Ishikawa (cell line): Measurements from ENCODE around the gene HOXB9.

ENCODE experiments used
- CEBPB ChIP-seq: IDR thresholded peaks from 2 replicates; pipeline ENCODE4 v1.6.1; 2012
- CREB1 ChIP-seq: IDR thresholded peaks from 2 replicates; pipeline ENCODE4 v1.6.1; 2012; ENCODE audit warnings: low read depth
- EGR1 ChIP-seq: IDR thresholded peaks from 2 replicates; pipeline ENCODE4 v1.6.1; 2012
- EP300 ChIP-seq: IDR thresholded peaks from 2 replicates; pipeline ENCODE4 v1.6.1; 2012; ENCODE audit warnings: borderline replicate concordance
- FOXM1 ChIP-seq: IDR thresholded peaks from 2 replicates; pipeline ENCODE4 v1.6.1; 2012; ENCODE audit warnings: low read depth, borderline replicate concordance
- MAX ChIP-seq: IDR thresholded peaks from 2 replicates; pipeline ENCODE4 v1.6.1; 2012
- NFIC ChIP-seq: IDR thresholded peaks from 2 replicates; pipeline ENCODE4 v1.6.1; 2012
- RAD21 ChIP-seq: IDR thresholded peaks from 2 replicates; pipeline ENCODE4 v1.6.1; 2012; ENCODE audit warnings: low read depth
- REST ChIP-seq: IDR thresholded peaks from 2 replicates; pipeline ENCODE4 v1.6.1; 2012; ENCODE audit warnings: low read depth, mild to moderate bottlenecking
- TAF1 ChIP-seq: IDR thresholded peaks from 2 replicates; pipeline ENCODE4 v1.6.1; 2012; ENCODE audit warnings: low read depth, mild to moderate bottlenecking
- TCF12 ChIP-seq: IDR thresholded peaks from 2 replicates; pipeline ENCODE4 v1.6.1; 2012; ENCODE audit warnings: low read depth
- TEAD4 ChIP-seq: IDR thresholded peaks from 2 replicates; pipeline ENCODE4 v1.6.1; 2012
- YY1 ChIP-seq: IDR thresholded peaks from 2 replicates; pipeline ENCODE4 v1.6.1; 2012; ENCODE audit warnings: low read depth
- ZBTB7A ChIP-seq: IDR thresholded peaks from 2 replicates; pipeline ENCODE4 v1.6.1; 2012; ENCODE audit warnings: low read depth

- TF ChIP-seq ZBTB7A (no peak), REST (no peak), CEBPB (no peak), EP300 (peak; percentile 29; the same call in 1 of the 2 replicates), TAF1 (peak; percentile 34; the same call in 1 of the 2 replicates), RAD21 (no peak), NFIC (no peak), TCF12 (peak; percentile 55), MAX (no peak), YY1 (no peak), EGR1 (no peak), TEAD4 (peak; percentile 28; the same call in 1 of the 2 replicates), FOXM1 (no peak), CREB1 (no peak)
Measured at GRCh38 chr17:48589831-48590606, 36.1 kb downstream of the HOXB9 start, which contains the start of gene HOXB3.
